Stomach (tissue), 4 donors: Measurements from ENCODE around the gene LRRC55.
A peak's percentile ranks its signal among the peaks of the same experiment; 100 is the strongest.

Source experiments
- CTCF ChIP-seq, 7 experiments: fragments of 450-650 bp in 4 of 7; fragments of 200-600 bp in 3 of 7; sonication (generic) in 3 of 7; IDR thresholded peaks; one replicate each; pipeline ENCODE4 v1.5.1; 2016 to 2019; ENCODE audit warnings: antibody characterized with exemption in 7 of 7, control low read depth in 2 of 7, mild to moderate bottlenecking in 1 of 7
- EP300 ChIP-seq: sonication (generic); formaldehyde crosslinking; IDR thresholded peaks from one replicate; pipeline ENCODE4 v1.6.1; 2017; ENCODE audit warnings: antibody characterized with exemption
- POLR2A ChIP-seq, 4 donors: fragments of 450-650 bp; IDR thresholded peaks; one replicate each; pipeline ENCODE4 v1.6.1; 2016; ENCODE audit warnings: antibody characterized with exemption in 4 of 4, control low read depth in 2 of 4, mild to moderate bottlenecking in 1 of 4, moderate library complexity in 1 of 4
- POLR2AphosphoS5 ChIP-seq, 3 donors: sonication (generic); formaldehyde crosslinking; IDR thresholded peaks; one replicate each; pipeline ENCODE4 v1.6.1; 2016; ENCODE audit warnings: antibody characterized with exemption in 3 of 3

- TF ChIP-seq CTCF (IDR thresholded peaks at IDR 0.05) (no peak), POLR2A (IDR thresholded peaks at IDR 0.05) (no peak), POLR2AphosphoS5 (IDR thresholded peaks at IDR 0.05) (peak in 2 of 3 donors; percentile 7 to 42), EP300 (no peak)
Observed at GRCh38 chr11:57203359-57203758, 21.6 kb downstream of the LRRC55 start.
